Activated CD8-positive, alpha-beta memory T cell treated with anti-CD3 and anti-CD28 coated beads, Interleukin-2, amount 50 U/mL, for 4 hours (primary cell): Measurements from ENCODE around the gene KIF3B.
A peak's percentile ranks its signal among the peaks of the same experiment; 100 is the strongest.
"Not testable (repeated sequence)": the region's sequence is repeated elsewhere in the genome, so short reads cannot be mapped to it uniquely, and the experiment has no call there.

ENCODE experiments used
- DNase-seq: peaks from one replicate; pipeline ENCODE4 v3.0.0-alpha.2; 2020

KIF3B gene

DNA sequence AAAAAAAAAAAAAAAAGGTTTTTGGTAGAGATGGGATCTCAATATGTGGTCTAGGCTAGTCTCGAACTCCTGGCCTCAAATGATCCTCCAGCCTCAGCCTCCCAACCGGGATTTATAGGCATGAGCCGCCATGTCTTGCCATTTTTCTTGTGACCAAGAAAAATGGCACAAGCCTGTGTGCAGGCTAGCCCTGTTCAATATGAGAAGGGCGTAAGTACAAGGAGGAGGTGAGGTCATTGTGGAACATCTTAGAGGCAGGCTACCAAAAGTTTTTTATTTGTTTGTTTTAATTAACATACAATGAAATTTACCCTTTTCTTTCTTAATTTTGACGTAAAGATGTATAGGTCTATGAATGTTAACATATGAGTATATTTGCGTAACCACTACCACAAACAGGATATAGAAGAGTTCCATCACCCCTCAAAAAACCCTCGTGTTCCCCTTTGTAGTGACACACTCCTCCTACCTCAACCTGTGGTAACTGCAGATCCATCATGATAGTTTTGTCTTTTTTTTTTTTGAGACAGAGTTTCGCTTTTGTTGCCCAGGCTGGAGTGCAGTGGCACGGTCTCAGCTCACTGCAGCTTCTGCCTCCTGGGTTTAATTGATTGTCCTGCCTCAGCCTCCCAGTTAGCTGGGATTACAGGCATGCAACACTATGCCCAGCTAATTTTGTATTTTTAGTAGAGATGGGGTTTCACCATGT lies 28.3 kb upstream of the KIF3B start:
- DNase-seq = no peak

DNA sequence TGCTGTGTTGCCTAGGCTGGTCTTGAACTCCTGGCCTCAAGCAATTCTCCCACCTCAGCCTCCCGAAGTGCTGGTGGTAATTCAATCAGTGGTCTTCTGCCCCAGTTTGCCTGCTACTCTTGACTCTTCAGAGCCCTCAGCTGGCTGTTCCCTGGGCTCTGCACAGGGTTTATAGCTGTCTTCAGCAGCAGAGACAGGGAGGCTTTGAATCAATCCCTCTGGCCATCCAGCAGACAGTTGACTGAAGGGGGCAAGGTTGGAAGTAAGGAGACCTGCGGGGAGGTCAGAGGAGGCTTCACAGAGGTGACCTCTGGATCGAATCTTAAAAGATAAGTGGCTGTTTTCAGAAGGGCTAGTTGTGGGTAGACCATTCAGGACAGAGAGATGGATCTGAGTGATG lies 26.0 kb upstream of the KIF3B start:
- no peak for DNase-seq

DNA sequence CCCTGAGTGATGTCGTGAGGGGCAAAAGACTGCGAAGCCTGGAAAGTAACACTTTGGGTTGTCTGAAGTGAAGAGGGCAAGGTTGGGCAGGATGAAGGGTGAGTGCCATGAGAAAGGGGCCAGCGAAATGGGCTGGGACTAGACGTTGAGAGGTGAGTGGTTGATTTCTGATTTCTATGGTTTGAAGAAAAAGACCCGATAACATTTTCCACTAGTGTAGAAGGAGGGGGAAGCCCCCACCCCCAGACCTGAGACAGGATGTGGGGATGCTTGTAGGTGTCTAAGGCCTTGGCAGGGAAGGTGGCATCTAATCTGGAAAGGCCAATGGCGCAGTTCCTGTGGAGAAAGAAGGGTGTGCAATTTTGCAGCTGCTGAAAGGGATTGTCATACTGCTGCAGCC lies 25.3 kb upstream of the KIF3B start:
- DNase-seq = peak; percentile 74

DNA sequence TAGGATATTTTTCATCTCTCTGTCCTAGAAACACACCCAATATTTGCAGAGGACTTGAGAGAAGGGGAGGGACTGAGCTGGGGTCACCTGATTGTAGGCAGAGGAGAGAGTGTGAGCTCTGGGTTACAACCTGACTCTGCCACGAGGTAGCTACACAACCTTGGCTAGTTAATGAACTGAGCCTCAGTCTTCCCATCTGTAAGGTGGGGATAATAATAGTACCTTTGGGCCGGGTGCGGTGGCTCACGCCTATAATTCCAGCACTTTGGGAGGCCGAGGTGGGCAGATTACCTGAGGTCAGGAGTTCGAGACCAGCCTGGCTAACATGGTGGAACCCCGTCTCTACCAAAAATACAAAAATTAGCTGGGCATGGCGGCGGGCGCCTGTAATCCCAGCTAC lies 16.5 kb upstream of the KIF3B start:
- DNase-seq = not testable (repeated sequence)

DNA sequence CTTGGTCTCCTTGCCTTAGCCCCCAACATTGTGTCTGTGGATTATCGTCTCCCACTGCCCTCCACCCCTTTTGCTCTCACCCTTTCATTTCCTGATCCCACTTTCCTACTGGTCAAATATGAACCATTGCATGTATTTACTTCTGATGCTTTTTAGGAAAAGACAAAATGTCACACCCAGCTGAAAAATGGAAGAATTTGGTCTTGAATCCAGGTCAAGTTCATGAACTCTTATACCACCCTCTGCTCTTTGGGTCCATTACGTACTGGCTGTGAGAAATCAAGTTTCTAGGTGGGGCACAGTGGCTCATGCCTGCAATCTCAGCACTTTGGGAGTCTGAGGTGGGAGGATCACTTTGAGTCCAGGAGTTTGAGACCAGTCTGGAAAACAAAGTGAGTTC lies 15.8 kb upstream of the KIF3B start:
- no peak for DNase-seq

DNA sequence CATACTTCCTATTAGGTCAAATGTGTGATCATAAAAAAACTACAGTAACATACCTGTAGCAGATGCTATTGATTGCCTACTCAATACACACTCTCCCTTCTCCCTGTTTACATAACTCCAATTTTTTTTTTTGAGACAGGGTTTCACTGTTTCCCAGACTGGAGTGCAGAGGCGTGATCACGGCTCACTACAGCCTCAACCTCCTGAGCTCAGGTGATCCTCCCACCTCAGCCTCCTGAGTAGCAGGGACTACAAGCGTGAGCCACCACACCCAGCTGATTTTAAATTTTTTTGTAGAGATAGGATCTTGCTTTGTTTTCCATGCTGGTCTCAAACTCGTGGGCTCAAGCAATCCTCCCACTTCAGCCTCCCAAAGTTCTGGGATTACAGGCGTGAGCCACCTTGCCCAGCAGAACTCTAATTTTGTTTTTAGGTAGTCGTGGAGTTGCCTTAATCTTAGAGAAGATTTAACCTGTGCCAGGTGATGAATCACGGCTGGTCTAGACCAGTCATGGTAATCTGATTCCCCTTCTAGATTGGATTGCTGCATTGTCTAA lies 14.0 kb upstream of the KIF3B start:
- no peak for DNase-seq

- no peak for DNase-seq
These were observed 5.8 kb upstream of the KIF3B start for GRCh38 chr20:32271620-32272019.

DNA sequence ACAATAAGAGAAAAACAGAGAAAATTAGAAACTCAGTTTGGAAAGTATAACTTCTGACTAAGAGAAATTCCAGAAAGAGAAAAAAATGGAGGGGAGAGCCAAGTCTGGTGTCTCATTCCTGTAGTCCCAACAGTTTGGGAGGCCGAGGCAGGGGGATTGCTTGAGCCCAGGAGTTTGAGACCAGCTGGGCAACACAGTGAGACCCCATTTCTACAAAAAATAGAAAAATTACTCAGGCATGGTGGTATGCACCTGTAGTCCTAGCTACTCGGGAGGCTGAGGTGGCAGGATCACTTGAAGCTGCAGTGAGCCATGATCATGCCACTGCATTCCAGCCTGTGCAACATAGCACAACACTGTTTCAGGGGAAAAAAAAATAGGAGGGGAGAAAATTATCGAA lies 3.1 kb upstream of the KIF3B start:
- no peak for DNase-seq

GRCh38 chr20:32275163-32275562 lies 2.3 kb upstream of the KIF3B start:
- DNase-seq = not testable (repeated sequence)

DNA sequence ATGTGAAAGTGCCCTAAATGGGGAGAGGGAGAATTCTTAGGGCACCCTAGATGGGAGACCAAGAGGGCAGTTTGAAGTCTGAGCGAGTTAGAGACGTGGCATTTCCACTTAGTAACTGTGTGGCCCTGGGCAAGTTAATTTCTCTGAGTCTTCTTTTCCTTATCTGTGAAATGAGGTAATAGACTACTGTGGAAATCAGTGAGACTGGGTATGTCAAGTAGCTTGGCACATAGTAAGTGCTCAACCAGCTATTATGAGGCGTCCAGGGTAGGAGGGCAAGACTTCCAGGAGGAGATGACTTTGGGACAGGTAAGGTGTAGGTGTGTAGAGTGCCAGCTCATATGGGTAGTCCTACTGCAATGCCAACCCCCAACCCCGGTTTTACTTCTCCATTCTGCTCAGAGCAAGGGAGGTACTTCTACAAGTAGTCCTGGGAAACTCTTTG lies 770 bp downstream of the KIF3B start:
- no peak for DNase-seq

DNA sequence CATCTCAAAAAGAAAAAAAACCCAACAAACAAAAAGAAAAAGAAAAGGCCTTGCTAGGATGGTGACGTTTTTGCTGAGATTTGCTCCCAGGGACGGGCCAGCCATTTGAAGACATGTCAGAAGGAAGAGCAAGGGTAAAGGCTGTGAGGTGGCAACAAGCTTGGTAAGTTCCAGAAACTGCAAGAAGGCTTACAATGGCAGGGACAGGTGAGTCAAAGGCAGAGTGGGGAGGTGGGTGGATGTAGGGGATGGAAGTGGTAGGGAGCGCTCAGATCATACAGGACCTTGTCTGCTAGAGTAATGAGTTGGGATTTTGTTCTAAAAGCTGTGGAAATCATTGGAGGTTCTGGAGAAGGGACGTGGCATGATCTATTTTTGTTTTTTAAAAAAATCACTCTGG lies 4.3 kb downstream of the KIF3B start:
- no peak for DNase-seq

- DNase-seq = no peak
These were observed 5.0 kb downstream of the KIF3B start for GRCh38 chr20:32282461-32282860.

DNA sequence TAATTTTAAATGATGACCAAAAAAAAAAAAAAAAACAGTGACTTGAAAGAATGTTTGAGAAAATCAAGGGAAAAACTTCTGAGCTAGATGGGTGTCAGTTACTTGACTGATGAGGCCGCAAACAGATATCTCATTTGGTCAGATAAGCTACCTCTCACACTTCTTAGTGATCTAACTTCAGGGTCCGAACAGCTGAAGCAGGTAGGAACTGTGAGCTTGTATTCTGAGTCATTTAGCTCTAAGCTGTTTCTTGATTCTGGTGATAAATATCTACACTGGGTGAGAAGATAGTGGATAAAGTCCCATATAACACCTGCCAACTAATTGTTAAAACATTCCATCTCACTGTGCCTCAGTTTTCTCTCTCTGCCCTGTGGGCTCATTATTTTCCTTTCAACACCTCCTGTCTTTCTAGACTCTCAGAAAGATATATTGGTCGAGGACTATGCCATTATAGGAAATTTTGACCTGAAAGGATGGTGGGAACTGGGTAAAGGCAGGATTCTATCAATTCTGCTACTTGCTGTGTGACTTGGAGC lies 7.7 kb downstream of the KIF3B start:
- DNase-seq = no peak

- no peak for DNase-seq
These were observed 8.3 kb downstream of the KIF3B start for GRCh38 chr20:32285621-32286371.

DNA sequence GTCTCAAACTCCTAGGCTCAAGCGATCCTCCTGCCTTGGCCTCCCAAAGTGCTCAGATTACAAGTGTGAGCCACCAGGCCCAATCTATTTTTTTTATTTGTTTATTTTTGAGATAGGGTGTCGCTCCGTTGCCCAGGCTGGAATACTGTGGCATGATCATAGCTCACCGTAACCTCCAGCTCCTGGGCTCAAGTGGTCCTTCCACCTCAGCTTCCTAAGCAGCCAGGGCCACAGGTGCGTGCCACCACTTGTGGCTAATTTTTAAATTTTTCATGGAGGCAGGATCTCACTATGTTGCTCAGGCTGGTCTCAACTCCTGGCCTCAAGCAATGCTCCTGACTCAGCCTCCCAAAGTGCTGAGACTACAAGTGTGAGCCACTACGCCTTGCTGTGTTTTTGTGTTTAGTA lies 9.8 kb downstream of the KIF3B start:
- DNase-seq = no peak

DNA sequence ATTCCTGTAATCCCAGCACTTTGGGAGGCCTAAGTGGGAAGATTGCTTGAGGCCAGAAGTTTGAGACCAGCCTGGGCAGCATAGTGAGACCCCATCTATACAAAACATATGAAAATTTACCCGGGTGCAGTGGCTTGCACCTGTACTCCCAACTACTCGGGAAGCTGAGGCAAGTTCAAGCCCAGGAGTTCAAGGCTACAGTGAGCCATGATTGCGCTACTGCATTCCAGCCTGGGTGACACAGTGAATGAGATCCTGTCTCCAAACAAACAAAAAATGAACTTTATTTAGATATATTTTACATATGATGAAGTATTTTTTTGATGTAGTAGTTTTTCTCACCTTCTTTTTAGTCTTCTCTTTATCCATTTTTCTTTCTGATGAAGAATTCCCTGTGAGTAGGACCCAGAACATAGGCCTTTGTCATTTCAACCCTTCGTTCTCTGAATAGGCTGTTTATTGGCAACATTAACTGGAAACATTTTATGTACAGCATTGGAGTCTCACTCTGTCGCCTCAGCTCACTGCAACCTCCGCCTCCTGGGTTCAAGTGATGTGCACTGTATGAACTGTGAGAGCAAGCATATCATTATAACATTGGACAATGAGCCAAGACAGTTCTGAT lies 10.9 kb downstream of the KIF3B start:
- no peak for DNase-seq

GRCh38 chr20:32289299-32289660 lies 11.8 kb downstream of the KIF3B start:
- not testable (repeated sequence) for DNase-seq

GRCh38 chr20:32289661-32290431 lies 12.4 kb downstream of the KIF3B start:
- DNase-seq = no peak

DNA sequence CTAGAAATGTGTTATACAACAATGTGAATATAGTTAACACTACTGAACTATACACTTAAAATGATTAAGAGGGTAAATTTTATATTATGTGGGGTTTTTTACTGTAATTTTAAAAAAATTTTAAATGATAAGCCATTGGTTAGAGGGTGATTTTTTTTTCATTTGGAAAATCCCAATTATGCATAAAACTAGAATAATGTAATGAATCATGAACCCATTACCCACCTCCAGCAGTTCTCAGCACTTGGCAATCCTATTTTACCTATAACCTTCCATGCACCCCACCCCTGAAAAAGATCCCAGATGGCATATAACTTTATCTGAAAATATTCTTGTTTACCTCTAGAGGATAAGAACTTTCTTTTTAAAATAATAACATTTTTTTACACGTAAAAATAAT lies 13.7 kb downstream of the KIF3B start:
- DNase-seq = no peak

- DNase-seq = no peak
These were observed 15.1 kb downstream of the KIF3B start for GRCh38 chr20:32292548-32292947.

- DNase-seq = no peak
These were observed 16.6 kb downstream of the KIF3B start for GRCh38 chr20:32294071-32294470.

DNA sequence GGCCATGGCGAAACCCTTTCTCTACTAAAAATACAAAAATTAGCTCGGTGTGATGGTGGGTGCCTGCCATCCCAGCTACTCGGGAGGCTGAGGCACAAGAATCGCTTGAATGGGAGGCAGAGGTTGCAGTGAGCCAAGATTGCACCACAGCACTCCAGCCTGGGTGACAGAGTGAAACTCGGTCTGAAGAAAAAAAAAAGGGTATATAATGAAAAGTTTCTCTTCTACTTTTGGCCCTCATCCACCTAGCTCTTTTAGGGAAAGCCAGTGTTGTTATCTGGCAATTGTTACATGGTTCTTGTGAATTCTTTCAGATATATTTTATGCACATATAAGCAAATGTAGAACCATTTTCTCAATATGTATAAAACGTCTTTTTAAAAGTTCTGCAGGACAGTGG lies 19.0 kb downstream of the KIF3B start:
- DNase-seq = no peak
